ENCODE measurements around the gene ZNF805. TPM values are rescaled to one million over a fixed set of nuclear protein-coding genes. Genes with fewer than 3 reads are reported as not detected.

Gene ZNF805
- total RNA-seq, 1 experiment from 2014 or later = 13.5 TPM

GRCh38 chr19:57282011-57282643, 41.7 kb downstream of the ZNF805 start:
- H3K9me2 ChIP-seq (ENCODE audit: insufficient read depth) = no peaks in the 10 kb centered on the region
- intact Hi-C loops (cut with micrococcal nuclease; ENCODE audit: unreplicated experiment) = no loop called here
- H3K79me2 ChIP-seq (ENCODE audit: low read depth) = peaks cover 67% of the 10 kb centered on the region
- TF ChIP-seq EZH2 (IDR thresholded peaks at IDR 0.05; ENCODE audit: low read depth) = no peak
- TF ChIP-seq, protein P1, sequence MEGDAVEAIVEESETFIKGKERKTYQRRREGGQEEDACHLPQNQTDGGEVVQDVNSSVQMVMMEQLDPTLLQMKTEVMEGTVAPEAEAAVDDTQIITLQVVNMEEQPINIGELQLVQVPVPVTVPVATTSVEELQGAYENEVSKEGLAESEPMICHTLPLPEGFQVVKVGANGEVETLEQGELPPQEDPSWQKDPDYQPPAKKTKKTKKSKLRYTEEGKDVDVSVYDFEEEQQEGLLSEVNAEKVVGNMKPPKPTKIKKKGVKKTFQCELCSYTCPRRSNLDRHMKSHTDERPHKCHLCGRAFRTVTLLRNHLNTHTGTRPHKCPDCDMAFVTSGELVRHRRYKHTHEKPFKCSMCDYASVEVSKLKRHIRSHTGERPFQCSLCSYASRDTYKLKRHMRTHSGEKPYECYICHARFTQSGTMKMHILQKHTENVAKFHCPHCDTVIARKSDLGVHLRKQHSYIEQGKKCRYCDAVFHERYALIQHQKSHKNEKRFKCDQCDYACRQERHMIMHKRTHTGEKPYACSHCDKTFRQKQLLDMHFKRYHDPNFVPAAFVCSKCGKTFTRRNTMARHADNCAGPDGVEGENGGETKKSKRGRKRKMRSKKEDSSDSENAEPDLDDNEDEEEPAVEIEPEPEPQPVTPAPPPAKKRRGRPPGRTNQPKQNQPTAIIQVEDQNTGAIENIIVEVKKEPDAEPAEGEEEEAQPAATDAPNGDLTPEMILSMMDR (conservative IDR thresholded peaks at IDR 0.05) = no peak
- H4K20me1 ChIP-seq (ENCODE audit: insufficient read depth) = peaks cover 55% of the 10 kb centered on the region
- peak in 1 of 2 experiments; percentile 52 for DNase-seq
- H3K4me1 ChIP-seq (replicated peaks; ENCODE audit: insufficient read depth) = peaks cover 41% of the 10 kb centered on the region
- ChIA-PET POLR2A (ENCODE audit: unreplicated experiment) (interaction anchor here (0.6 kb wide), 1 partner anchor 704 kb away, joined by 3 read pairs; no protein-coding TSS in a partner anchor), CTCF (no interaction called here)
- no peaks in the 10 kb centered on the region for H3K27me3 ChIP-seq (ENCODE audit: insufficient read depth, low read depth)
- H3F3A ChIP-seq (ENCODE audit: insufficient read depth, low read depth) = peaks cover 20% of the 10 kb centered on the region
- no TSS peak for BruUV-seq (replicated peaks)
- H3K9me3 ChIP-seq (ENCODE audit: insufficient read depth, low read depth) = no peaks in the 10 kb centered on the region
- peaks cover 42% of the 10 kb centered on the region for H3K36me3 ChIP-seq (ENCODE audit: low read depth)
- H2AFZ ChIP-seq = no peak overlapping the region
- peak overlapping the region; percentile 46 for H3K27ac ChIP-seq
- peak overlapping the region; percentile 91 for H3K4me2 ChIP-seq
- peak overlapping the region; percentile 79 for H3K4me3 ChIP-seq

DNA sequence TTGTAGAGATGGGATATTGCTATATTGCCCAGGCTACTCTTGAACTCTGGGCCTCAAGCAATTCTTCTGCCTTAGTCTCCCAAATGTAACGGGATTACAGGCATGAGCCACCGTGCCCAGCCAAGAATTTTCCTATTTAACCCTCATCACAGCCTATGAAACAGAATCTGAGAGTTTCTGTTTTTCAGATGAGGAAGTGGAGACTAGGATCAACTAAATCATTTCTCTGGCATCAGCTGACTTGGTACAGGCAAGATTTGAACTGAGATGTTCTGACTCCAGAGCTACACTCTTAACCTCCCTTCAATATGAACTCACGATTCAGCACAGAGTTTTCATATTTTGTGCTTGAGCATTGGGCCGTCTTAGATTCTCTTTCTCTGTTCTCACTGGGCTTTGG, 47.9 kb downstream of the ZNF805 start:
- H3K9me2 ChIP-seq (ENCODE audit: insufficient read depth) = no peaks in the 10 kb centered on the region
- no TSS peak for BruUV-seq (replicated peaks)
- H2AFZ ChIP-seq = no peak overlapping the region
- peaks cover 94% of the 10 kb centered on the region for H3K79me2 ChIP-seq (ENCODE audit: low read depth)
- no peak overlapping the region for H3K4me2 ChIP-seq
- H3F3A ChIP-seq (ENCODE audit: insufficient read depth, low read depth) = no peaks in the 10 kb centered on the region; the same call in 1 of the 2 replicates
- H3K9me3 ChIP-seq (ENCODE audit: insufficient read depth, low read depth) = 0 out of 2 replicates have a peak, but pooled peaks cover 13% of the 10 kb centered on the region
- H3K27me3 ChIP-seq (ENCODE audit: insufficient read depth, low read depth) = no peaks in the 10 kb centered on the region
- H4K20me1 ChIP-seq (ENCODE audit: insufficient read depth) = peaks cover 62% of the 10 kb centered on the region
- no peak for TF ChIP-seq EZH2 (IDR thresholded peaks at IDR 0.05; ENCODE audit: low read depth)
- TF ChIP-seq, protein P1 (conservative IDR thresholded peaks at IDR 0.05) = no peak
- DNase-seq = no peak
- no peak overlapping the region for H3K4me3 ChIP-seq
- 0 out of 2 replicates have a peak, but pooled peaks cover 3% of the 10 kb centered on the region for H3K4me1 ChIP-seq (replicated peaks; ENCODE audit: insufficient read depth)
- H3K36me3 ChIP-seq (ENCODE audit: low read depth) = peaks cover 86% of the 10 kb centered on the region
- POLR2A ChIA-PET (ENCODE audit: unreplicated experiment) = no interaction called here
- H3K27ac ChIP-seq = no peak overlapping the region
- intact Hi-C loops (cut with micrococcal nuclease; ENCODE audit: unreplicated experiment) = no loop called here
- CTCF ChIA-PET = no interaction called here

DNA sequence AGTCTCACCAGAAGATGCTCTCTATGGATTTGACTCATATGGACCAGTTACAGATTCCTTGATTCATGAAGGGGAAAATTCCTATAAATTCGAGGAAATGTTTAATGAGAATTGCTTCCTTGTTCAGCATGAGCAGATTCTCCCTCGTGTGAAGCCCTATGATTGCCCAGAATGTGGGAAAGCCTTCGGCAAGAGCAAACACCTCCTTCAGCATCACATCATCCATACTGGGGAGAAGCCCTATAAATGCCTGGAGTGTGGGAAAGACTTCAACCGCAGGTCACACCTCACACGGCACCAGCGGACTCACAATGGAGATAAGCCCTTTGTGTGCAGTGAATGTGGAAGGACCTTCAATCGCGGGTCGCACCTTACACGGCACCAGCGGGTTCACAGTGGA, 50.5 kb downstream of the ZNF805 start:
- H3K79me2 ChIP-seq (ENCODE audit: low read depth) = peaks cover 92% of the 10 kb centered on the region
- ChIA-PET CTCF (no interaction called here), POLR2A (ENCODE audit: unreplicated experiment) (no interaction called here)
- TF ChIP-seq EZH2 (IDR thresholded peaks at IDR 0.05; ENCODE audit: low read depth) = no peak
- TF ChIP-seq, protein P1 (conservative IDR thresholded peaks at IDR 0.05) = no peak
- no peak overlapping the region for H3K27ac ChIP-seq
- no peaks in the 10 kb centered on the region for H3K4me1 ChIP-seq (replicated peaks; ENCODE audit: insufficient read depth)
- peaks cover 15% of the 10 kb centered on the region; the same call in 1 of the 2 replicates for H3F3A ChIP-seq (ENCODE audit: insufficient read depth, low read depth)
- peaks cover 88% of the 10 kb centered on the region for H3K36me3 ChIP-seq (ENCODE audit: low read depth)
- H3K27me3 ChIP-seq (ENCODE audit: insufficient read depth, low read depth) = no peaks in the 10 kb centered on the region
- H4K20me1 ChIP-seq (ENCODE audit: insufficient read depth) = peaks cover 64% of the 10 kb centered on the region
- intact Hi-C loops (cut with micrococcal nuclease; ENCODE audit: unreplicated experiment) = no loop called here
- BruUV-seq (replicated peaks) = no TSS peak
- no peak overlapping the region for H3K4me3 ChIP-seq
- DNase-seq = peak in 1 of 2 experiments; percentile 9
- H2AFZ ChIP-seq = no peak overlapping the region
- H3K9me3 ChIP-seq (ENCODE audit: insufficient read depth, low read depth) = peaks cover 13% of the 10 kb centered on the region; the same call in 1 of the 2 replicates
- H3K9me2 ChIP-seq (ENCODE audit: insufficient read depth) = no peaks in the 10 kb centered on the region
- H3K4me2 ChIP-seq = no peak overlapping the region
